Stomach (tissue), 4 donors: ENCODE data around the gene PPIC.

Experiments used
- POLR2A ChIP-seq, 4 donors: fragments of 450-650 bp; IDR thresholded peaks; one replicate each; pipeline ENCODE4 v1.6.1; 2016; ENCODE audit warnings: antibody characterized with exemption in 4 of 4, control low read depth in 2 of 4, mild to moderate bottlenecking in 1 of 4, moderate library complexity in 1 of 4
- TF ChIP-seq, protein P1 (sequence below), 7 experiments: fragments of 450-650 bp in 4 of 7; fragments of 200-600 bp in 3 of 7; sonication (generic) in 3 of 7; IDR thresholded peaks; one replicate each; pipeline ENCODE4 v1.5.1; 2016 to 2019; ENCODE audit warnings: antibody characterized with exemption in 7 of 7, control low read depth in 2 of 7, mild to moderate bottlenecking in 1 of 7

DNA sequence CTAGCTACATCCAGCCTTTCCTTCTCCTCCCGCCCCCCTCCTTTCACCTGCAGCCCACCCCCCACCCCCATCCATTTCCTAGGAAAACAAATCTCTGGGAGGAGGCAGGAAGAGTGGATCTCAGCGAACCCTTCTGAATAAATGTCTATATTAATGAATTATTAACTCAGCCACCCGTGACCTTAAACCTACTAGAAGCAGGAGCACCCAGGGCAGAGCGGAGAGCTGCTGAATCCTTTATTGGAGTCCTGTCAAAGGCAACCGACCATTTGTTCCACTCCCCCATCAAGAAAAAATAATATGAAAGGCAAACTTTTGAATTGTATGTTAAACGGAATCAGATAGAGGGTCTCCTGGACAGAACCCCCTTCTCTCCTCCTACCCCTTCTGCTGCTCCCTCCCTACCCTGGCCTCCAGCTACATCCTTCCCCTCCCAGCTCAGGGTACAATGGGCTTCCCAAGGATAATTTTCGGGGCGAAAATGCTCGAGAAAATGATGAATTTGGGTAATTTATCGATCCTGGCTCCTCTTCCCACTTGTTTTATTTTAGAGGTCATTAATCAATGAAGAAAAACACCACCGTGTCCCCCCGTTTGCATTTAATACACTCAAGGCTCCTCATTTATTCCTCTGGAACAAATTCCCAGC, 49.2 kb upstream of the PPIC start:
- TF ChIP-seq POLR2A (IDR thresholded peaks at IDR 0.05) = no peak
- TF ChIP-seq, protein P1, sequence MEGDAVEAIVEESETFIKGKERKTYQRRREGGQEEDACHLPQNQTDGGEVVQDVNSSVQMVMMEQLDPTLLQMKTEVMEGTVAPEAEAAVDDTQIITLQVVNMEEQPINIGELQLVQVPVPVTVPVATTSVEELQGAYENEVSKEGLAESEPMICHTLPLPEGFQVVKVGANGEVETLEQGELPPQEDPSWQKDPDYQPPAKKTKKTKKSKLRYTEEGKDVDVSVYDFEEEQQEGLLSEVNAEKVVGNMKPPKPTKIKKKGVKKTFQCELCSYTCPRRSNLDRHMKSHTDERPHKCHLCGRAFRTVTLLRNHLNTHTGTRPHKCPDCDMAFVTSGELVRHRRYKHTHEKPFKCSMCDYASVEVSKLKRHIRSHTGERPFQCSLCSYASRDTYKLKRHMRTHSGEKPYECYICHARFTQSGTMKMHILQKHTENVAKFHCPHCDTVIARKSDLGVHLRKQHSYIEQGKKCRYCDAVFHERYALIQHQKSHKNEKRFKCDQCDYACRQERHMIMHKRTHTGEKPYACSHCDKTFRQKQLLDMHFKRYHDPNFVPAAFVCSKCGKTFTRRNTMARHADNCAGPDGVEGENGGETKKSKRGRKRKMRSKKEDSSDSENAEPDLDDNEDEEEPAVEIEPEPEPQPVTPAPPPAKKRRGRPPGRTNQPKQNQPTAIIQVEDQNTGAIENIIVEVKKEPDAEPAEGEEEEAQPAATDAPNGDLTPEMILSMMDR (IDR thresholded peaks at IDR 0.05) = no peak
